GM12872 (cell line): ENCODE data around the gene TRIM26.

Source experiments
- TF ChIP-seq, protein P1 (sequence below): IDR thresholded peaks from 3 replicates; pipeline ENCODE4 v1.5.1; 2011; ENCODE audit warnings: low read depth, mild to moderate bottlenecking, low read length, moderate library complexity; ENCODE audit not compliant: insufficient read depth

Gene TRIM26

DNA sequence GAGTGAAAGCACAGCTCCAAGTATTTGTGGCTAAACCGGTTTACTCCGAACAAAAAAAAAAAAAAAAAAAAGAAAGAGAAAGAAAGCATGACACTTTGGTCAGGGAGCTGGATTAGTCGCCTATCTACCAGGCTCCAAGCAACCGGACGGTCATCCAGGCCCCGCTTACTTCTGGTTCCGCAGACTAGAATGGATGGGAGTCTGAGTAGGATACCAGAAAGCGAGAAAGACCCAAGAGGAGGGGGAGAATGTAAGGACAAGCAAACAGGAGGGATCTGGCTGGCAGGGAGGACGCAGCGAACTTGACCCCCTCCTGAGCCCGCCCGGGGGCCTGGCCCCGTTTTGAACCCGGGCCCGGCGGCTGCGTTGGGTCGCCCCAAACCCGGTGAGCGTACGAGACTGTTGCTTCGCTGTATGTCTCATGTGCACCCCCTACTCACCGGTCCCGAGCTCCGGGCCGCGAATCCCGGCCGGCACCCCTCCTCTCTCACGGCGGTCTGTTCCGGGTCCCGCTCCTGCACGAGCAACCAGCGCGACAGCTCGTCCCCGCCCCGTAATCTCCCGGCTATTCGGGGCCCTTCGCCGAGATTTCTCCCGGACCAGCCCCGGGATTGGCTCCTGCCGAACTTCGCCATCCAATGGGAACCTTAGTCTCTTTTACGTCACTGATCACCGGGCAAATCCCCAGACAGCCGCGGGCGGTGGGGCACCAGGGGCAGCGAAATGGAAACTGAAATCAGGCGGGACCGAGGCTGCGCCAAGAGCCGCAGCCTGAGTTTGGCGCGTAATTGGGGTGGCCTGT is at the start of gene TRIM26:
TSS of gene TRIM26 (minus strand) at position 542 of the 802 bp plus-strand sequence. CDS start 14,303 bp downstream, outside the sequence.
- TF ChIP-seq, protein P1, sequence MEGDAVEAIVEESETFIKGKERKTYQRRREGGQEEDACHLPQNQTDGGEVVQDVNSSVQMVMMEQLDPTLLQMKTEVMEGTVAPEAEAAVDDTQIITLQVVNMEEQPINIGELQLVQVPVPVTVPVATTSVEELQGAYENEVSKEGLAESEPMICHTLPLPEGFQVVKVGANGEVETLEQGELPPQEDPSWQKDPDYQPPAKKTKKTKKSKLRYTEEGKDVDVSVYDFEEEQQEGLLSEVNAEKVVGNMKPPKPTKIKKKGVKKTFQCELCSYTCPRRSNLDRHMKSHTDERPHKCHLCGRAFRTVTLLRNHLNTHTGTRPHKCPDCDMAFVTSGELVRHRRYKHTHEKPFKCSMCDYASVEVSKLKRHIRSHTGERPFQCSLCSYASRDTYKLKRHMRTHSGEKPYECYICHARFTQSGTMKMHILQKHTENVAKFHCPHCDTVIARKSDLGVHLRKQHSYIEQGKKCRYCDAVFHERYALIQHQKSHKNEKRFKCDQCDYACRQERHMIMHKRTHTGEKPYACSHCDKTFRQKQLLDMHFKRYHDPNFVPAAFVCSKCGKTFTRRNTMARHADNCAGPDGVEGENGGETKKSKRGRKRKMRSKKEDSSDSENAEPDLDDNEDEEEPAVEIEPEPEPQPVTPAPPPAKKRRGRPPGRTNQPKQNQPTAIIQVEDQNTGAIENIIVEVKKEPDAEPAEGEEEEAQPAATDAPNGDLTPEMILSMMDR = no peak

DNA sequence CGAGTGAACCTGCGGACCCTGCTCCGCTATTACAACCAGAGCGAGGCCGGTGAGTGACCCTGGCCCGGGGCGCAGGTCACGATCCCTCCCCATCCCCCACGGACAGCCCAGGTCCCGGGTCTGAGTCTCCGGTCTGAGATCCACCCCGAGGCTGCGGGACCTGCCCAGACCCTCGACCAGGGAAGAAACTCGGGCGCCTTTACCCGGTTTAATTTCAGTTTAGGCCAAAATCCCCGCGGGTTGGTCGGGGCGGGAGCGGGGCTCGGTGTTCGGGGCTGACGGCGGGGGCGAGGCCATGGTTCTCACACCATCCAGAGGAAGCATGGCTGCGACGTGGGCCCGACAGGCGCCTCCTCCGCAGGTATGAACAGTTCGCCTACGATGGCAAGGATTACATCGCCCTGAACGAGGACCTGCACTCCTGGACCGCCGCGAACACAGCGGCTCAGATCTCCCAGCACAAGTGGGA is 46.9 kb upstream of the TRIM26 start:
- TF ChIP-seq, protein P1 = no peak

- TF ChIP-seq, protein P1 = peak; percentile 36; the same call in 2 of the 3 replicates
Observed at GRCh38 chr6:30259140-30260035, 46.2 kb upstream of the TRIM26 start.

DNA sequence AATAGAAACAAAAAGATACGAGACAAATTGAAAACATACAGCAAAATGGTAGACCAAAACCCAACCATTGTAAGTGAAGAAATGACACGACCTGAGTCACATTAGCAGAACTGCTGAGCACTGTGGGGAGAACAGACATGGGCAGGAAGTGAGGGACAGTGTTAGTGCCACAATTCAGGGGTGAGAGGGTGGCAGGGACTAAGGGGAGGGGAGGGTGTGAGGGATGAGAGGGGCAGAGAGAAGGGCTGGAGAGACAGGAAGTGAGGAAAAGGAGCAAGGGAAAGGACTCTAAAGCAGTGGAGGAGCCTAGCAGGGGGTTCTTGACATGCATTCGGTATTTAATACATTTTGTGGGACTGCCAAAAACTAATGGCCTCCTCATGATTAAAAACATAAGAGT is 45.0 kb upstream of the TRIM26 start:
- TF ChIP-seq, protein P1 = no peak

- TF ChIP-seq, protein P1 = no peak
Observed at GRCh38 chr6:30244560-30244959, 31.4 kb upstream of the TRIM26 start.

- TF ChIP-seq, protein P1 = peak; percentile 62
Observed at GRCh38 chr6:30238178-30238795, 25.1 kb upstream of the TRIM26 start.

DNA sequence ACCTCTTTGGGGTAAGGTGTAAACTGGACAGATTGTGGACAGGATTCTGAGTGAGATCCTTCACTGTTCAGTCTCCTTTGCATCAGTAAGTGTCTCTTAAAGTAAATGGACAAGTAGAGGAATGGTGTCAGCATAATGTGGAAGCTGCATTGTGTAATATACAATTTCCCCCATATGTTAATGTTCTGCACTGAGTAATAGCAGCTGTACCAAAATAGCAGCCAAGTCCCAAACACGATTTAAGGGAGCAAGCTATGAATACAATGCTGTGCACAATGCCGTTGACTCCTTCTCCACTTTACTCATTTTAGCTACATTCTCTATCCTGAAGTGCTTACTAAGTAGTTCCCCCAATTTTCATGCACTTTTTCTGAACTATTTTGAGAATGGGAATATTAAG is 21.1 kb upstream of the TRIM26 start:
- TF ChIP-seq, protein P1 = no peak
